HEK293 (cell line): ENCODE results near the gene NUP43.

Experiments
- BCL11B ChIP-seq: fragments of 450-650 bp; formaldehyde crosslinking; IDR thresholded peaks from 2 replicates; pipeline ENCODE4 v1.5.1; 2016; ENCODE audit warnings: low read depth, missing biosample characterization, missing genetic modification characterization
- GLIS1 ChIP-seq: fragments of 450-650 bp; formaldehyde crosslinking; IDR thresholded peaks from 2 replicates; pipeline ENCODE4 v1.5.1; 2016; ENCODE audit warnings: missing biosample characterization, missing genetic modification characterization
- HOXA7 ChIP-seq: sonication (generic); formaldehyde crosslinking; IDR thresholded peaks from 2 replicates; pipeline ENCODE4 v1.8.1; 2022; ENCODE audit warnings: missing genetic modification reagents, borderline replicate concordance
- HOXC10 ChIP-seq: sonication (generic); formaldehyde crosslinking; IDR thresholded peaks from 2 replicates; pipeline ENCODE4 v1.8.1; 2023; ENCODE audit warnings: mild to moderate bottlenecking, missing genetic modification reagents
- KLF10 ChIP-seq: fragments of 450-650 bp; IDR thresholded peaks from 2 replicates; pipeline ENCODE4 v1.5.1; 2018; ENCODE audit warnings: missing biosample characterization, mild to moderate bottlenecking, missing genetic modification characterization
- OSR2 ChIP-seq: fragments of 450-650 bp; formaldehyde crosslinking; IDR thresholded peaks from 2 replicates; pipeline ENCODE4 v1.5.1; 2016; ENCODE audit warnings: missing biosample characterization, missing genetic modification characterization
- SP3 ChIP-seq: fragments of 450-650 bp; formaldehyde crosslinking; IDR thresholded peaks from 2 replicates; pipeline ENCODE4 v1.5.1; 2016; ENCODE audit warnings: missing biosample characterization, missing genetic modification characterization
- TRIM28 ChIP-seq: IDR thresholded peaks from 2 replicates; pipeline ENCODE4 v1.6.1; 2011; ENCODE audit warnings: low read length, control low read depth, borderline replicate concordance
- YY1 ChIP-seq: fragments of 450-650 bp; formaldehyde crosslinking; IDR thresholded peaks from 2 replicates; pipeline ENCODE4 v1.5.1; 2018; ENCODE audit warnings: missing biosample characterization, missing genetic modification characterization
- ZBTB1 ChIP-seq: fragments of 450-650 bp; formaldehyde crosslinking; IDR thresholded peaks from 2 replicates; pipeline ENCODE4 v1.5.1; 2016; ENCODE audit warnings: missing biosample characterization, missing genetic modification characterization
- ZNF155 ChIP-seq: fragments of 450-650 bp; formaldehyde crosslinking; IDR thresholded peaks from 2 replicates; pipeline ENCODE4 v1.5.1; 2016; ENCODE audit warnings: missing biosample characterization, missing genetic modification characterization
- ZNF16 ChIP-seq: fragments of 450-650 bp; formaldehyde crosslinking; IDR thresholded peaks from 2 replicates; pipeline ENCODE4 v1.5.1; 2016; ENCODE audit warnings: low read depth, missing biosample characterization, missing genetic modification characterization
- ZNF175 ChIP-seq: fragments of 450-650 bp; formaldehyde crosslinking; IDR thresholded peaks from 2 replicates; pipeline ENCODE4 v1.5.1; 2016; ENCODE audit warnings: missing biosample characterization, missing genetic modification characterization
- ZNF266 ChIP-seq: fragments of 450-650 bp; formaldehyde crosslinking; IDR thresholded peaks from 2 replicates; pipeline ENCODE4 v1.5.1; 2016; ENCODE audit warnings: missing biosample characterization, missing genetic modification characterization, low read depth
- ZNF416 ChIP-seq: fragments of 450-650 bp; formaldehyde crosslinking; IDR thresholded peaks from 2 replicates; pipeline ENCODE4 v1.5.1; 2016; ENCODE audit warnings: missing biosample characterization, missing genetic modification characterization
- ZNF423 ChIP-seq: fragments of 450-650 bp; formaldehyde crosslinking; IDR thresholded peaks from 2 replicates; pipeline ENCODE4 v1.5.1; 2016; ENCODE audit warnings: missing biosample characterization, missing genetic modification characterization
- ZNF555 ChIP-seq: fragments of 450-650 bp; formaldehyde crosslinking; conservative IDR thresholded peaks from 2 replicates; pipeline ENCODE4 v1.5.1; 2017; ENCODE audit warnings: missing biosample characterization, mild to moderate bottlenecking, missing genetic modification characterization, inconsistent platforms
- ZNF560 ChIP-seq: fragments of 450-650 bp; formaldehyde crosslinking; IDR thresholded peaks from 2 replicates; pipeline ENCODE4 v1.5.1; 2017; ENCODE audit warnings: missing biosample characterization, missing genetic modification characterization, borderline replicate concordance
- ZNF707 ChIP-seq: fragments of 450-650 bp; formaldehyde crosslinking; IDR thresholded peaks from 2 replicates; pipeline ENCODE4 v1.5.1; 2016; ENCODE audit warnings: missing biosample characterization, missing genetic modification characterization
- ZNF768 ChIP-seq: fragments of 450-650 bp; formaldehyde crosslinking; IDR thresholded peaks from 2 replicates; pipeline ENCODE4 v1.5.1; 2018; ENCODE audit warnings: missing biosample characterization, mild to moderate bottlenecking, missing genetic modification characterization
- ZNF776 ChIP-seq: fragments of 450-650 bp; formaldehyde crosslinking; IDR thresholded peaks from 2 replicates; pipeline ENCODE4 v1.5.0; 2017; ENCODE audit warnings: missing biosample characterization, missing genetic modification characterization, borderline replicate concordance
- ZNF843 ChIP-seq: fragments of 450-650 bp; formaldehyde crosslinking; IDR thresholded peaks from 2 replicates; pipeline ENCODE4 v1.5.1; 2016; ENCODE audit warnings: missing biosample characterization, missing genetic modification characterization
- ZSCAN23 ChIP-seq: fragments of 450-650 bp; formaldehyde crosslinking; IDR thresholded peaks from 2 replicates; pipeline ENCODE4 v1.5.1; 2016; ENCODE audit warnings: missing biosample characterization, missing genetic modification characterization
- ZSCAN30 ChIP-seq: fragments of 450-650 bp; IDR thresholded peaks from 2 replicates; pipeline ENCODE4 v1.5.1; 2018; ENCODE audit warnings: missing biosample characterization, mild to moderate bottlenecking, missing genetic modification characterization, moderate library complexity
- TF ChIP-seq, protein P1 (sequence below): fragments of 450-650 bp; formaldehyde crosslinking; IDR thresholded peaks from 2 replicates; pipeline ENCODE4 v1.5.1; 2016; ENCODE audit warnings: missing biosample characterization, missing genetic modification characterization
- TF ChIP-seq, protein P2 (sequence below): fragments of 450-650 bp; IDR thresholded peaks from 2 replicates; pipeline ENCODE4 v1.5.1; 2018; ENCODE audit warnings: missing biosample characterization, missing genetic modification characterization
- TF ChIP-seq, protein P3 (sequence below): fragments of 450-650 bp; formaldehyde crosslinking; IDR thresholded peaks from 2 replicates; pipeline ENCODE4 v1.5.1; 2016; ENCODE audit warnings: missing biosample characterization, missing genetic modification characterization
- TF ChIP-seq, protein P4 (sequence below): fragments of 450-650 bp; formaldehyde crosslinking; IDR thresholded peaks from 2 replicates; pipeline ENCODE4 v1.5.1; 2016; ENCODE audit warnings: missing biosample characterization, missing genetic modification characterization
- TF ChIP-seq, protein P5 (sequence below): fragments of 450-650 bp; IDR thresholded peaks from 2 replicates; pipeline ENCODE4 v1.5.1; 2018; ENCODE audit warnings: missing biosample characterization, mild to moderate bottlenecking, missing genetic modification characterization
- TF ChIP-seq, protein P6 (sequence below): fragments of 450-650 bp; formaldehyde crosslinking; IDR thresholded peaks from 2 replicates; pipeline ENCODE4 v1.5.1; 2016; ENCODE audit warnings: missing biosample characterization, missing genetic modification characterization

The NUP43 gene

DNA sequence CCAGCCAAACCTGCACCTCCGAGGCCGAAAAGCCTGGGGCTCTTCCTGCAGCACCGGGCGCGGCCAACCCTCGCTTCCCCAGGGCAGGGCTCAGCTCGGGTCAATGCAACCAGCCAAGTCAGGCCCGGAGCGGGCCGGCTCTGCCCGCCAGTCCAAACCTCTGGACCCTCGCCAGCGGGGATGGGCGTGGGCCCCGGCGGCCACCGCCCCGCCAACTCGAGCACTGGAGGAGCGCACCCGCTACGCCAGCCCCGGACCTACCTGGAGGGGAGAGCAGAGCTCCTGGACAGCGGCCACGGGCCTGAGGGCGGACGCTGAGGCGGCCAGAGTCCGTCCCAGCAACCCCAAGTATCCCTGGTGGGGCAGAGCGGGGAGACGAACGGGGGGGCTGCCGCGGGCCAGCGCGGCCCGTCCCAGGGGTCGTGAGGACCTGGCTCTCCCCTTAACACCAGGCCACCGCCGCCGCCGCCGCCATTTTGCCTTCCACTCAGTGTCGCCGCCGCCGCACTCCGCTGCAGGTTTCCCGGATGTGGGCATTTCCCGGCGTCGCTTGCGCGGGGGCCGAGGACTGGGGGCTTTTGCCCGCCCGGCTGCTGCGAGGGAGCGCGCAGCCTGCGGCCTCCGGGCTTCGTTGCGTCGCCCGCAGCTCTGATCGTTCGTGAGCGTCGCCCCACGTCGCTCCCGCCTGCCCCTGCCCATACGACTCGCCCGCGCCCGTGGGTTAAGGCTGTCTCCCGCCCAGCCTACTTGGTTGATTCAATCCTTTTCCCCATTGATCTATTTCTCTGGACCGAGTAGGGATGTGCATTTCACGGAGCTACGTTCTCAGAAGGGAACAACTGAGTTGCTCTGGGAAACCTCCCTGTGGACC lies 28.5 kb downstream of the NUP43 start, which contains the start of gene LATS1 (continued):
- TF ChIP-seq ZSCAN23 (tag by site-specific recombination): no peak; the same call in 1 of the 2 replicates
- 0 out of 2 replicates have a peak, but pooled peaks have one; percentile 34 for TF ChIP-seq ZNF560
- TF ChIP-seq ZNF155 (tag by site-specific recombination): no peak
- TF ChIP-seq ZNF555 (tag by site-specific recombination): no peak
- no peak for TF ChIP-seq ZNF16 (tag by site-specific recombination)
- peak; percentile 85; the same call in 1 of the 2 replicates for TF ChIP-seq TRIM28
- peak; percentile 88 for TF ChIP-seq ZSCAN30 (tag by site-specific recombination)
- TF ChIP-seq ZNF843 (tag by site-specific recombination): peak; percentile 55
- 0 out of 2 replicates have a peak, but pooled peaks have one; percentile 8 for TF ChIP-seq GLIS1 (tag by site-specific recombination)
- TF ChIP-seq, protein P1, sequence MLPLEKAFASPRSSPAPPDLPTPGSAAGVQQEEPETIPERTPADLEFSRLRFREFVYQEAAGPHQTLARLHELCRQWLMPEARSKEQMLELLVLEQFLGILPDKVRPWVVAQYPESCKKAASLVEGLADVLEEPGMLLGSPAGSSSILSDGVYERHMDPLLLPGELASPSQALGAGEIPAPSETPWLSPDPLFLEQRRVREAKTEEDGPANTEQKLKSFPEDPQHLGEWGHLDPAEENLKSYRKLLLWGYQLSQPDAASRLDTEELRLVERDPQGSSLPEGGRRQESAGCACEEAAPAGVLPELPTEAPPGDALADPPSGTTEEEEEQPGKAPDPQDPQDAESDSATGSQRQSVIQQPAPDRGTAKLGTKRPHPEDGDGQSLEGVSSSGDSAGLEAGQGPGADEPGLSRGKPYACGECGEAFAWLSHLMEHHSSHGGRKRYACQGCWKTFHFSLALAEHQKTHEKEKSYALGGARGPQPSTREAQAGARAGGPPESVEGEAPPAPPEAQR (tag by site-specific recombination): no peak
- no peak for TF ChIP-seq ZNF776 (tag by site-specific recombination)
- peak; percentile 70; the same call in 1 of the 2 replicates for TF ChIP-seq HOXA7
- TF ChIP-seq, protein P2, sequence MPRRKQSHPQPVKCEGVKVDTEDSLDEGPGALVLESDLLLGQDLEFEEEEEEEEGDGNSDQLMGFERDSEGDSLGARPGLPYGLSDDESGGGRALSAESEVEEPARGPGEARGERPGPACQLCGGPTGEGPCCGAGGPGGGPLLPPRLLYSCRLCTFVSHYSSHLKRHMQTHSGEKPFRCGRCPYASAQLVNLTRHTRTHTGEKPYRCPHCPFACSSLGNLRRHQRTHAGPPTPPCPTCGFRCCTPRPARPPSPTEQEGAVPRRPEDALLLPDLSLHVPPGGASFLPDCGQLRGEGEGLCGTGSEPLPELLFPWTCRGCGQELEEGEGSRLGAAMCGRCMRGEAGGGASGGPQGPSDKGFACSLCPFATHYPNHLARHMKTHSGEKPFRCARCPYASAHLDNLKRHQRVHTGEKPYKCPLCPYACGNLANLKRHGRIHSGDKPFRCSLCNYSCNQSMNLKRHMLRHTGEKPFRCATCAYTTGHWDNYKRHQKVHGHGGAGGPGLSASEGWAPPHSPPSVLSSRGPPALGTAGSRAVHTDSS (tag by site-specific recombination): no peak
- TF ChIP-seq, protein P3, sequence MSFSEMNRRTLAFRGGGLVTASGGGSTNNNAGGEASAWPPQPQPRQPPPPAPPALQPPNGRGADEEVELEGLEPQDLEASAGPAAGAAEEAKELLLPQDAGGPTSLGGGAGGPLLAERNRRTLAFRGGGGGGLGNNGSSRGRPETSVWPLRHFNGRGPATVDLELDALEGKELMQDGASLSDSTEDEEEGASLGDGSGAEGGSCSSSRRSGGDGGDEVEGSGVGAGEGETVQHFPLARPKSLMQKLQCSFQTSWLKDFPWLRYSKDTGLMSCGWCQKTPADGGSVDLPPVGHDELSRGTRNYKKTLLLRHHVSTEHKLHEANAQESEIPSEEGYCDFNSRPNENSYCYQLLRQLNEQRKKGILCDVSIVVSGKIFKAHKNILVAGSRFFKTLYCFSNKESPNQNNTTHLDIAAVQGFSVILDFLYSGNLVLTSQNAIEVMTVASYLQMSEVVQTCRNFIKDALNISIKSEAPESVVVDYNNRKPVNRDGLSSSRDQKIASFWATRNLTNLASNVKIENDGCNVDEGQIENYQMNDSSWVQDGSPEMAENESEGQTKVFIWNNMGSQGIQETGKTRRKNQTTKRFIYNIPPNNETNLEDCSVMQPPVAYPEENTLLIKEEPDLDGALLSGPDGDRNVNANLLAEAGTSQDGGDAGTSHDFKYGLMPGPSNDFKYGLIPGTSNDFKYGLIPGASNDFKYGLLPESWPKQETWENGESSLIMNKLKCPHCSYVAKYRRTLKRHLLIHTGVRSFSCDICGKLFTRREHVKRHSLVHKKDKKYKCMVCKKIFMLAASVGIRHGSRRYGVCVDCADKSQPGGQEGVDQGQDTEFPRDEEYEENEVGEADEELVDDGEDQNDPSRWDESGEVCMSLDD: peak; percentile 71
- TF ChIP-seq, protein P4, sequence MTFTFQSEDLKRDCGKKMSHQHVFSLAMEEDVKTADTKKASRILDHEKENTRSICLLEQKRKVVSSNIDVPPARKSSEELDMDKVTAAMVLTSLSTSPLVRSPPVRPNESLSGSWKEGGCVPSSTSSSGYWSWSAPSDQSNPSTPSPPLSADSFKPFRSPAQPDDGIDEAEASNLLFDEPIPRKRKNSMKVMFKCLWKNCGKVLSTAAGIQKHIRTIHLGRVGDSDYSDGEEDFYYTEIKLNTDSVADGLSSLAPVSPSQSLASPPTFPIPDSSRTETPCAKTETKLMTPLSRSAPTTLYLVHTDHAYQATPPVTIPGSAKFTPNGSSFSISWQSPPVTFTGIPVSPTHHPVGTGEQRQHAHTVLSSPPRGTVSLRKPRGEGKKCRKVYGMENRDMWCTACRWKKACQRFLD: no peak
- TF ChIP-seq, protein P5, sequence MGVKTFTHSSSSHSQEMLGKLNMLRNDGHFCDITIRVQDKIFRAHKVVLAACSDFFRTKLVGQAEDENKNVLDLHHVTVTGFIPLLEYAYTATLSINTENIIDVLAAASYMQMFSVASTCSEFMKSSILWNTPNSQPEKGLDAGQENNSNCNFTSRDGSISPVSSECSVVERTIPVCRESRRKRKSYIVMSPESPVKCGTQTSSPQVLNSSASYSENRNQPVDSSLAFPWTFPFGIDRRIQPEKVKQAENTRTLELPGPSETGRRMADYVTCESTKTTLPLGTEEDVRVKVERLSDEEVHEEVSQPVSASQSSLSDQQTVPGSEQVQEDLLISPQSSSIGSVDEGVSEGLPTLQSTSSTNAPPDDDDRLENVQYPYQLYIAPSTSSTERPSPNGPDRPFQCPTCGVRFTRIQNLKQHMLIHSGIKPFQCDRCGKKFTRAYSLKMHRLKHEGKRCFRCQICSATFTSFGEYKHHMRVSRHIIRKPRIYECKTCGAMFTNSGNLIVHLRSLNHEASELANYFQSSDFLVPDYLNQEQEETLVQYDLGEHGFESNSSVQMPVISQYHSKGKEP (tag by site-specific recombination): peak; percentile 36; the same call in 1 of the 2 replicates
- TF ChIP-seq BCL11B (tag by site-specific recombination): no peak; the same call in 1 of the 2 replicates
- TF ChIP-seq SP3 (tag by site-specific recombination): peak; percentile 72
- TF ChIP-seq ZNF423 (tag by site-specific recombination): 0 out of 2 replicates have a peak, but pooled peaks have one; percentile 10
- 0 out of 2 replicates have a peak, but pooled peaks have one; percentile 2 for TF ChIP-seq ZNF768 (tag by site-specific recombination)
- TF ChIP-seq ZNF707 (tag by site-specific recombination): no peak
- no peak for TF ChIP-seq ZNF175
- TF ChIP-seq YY1 (tag by site-specific recombination): peak; percentile 96
- TF ChIP-seq ZBTB1 (tag by site-specific recombination): no peak
- no peak; the same call in 1 of the 2 replicates for TF ChIP-seq KLF10 (tag by site-specific recombination)
- TF ChIP-seq, protein P6, sequence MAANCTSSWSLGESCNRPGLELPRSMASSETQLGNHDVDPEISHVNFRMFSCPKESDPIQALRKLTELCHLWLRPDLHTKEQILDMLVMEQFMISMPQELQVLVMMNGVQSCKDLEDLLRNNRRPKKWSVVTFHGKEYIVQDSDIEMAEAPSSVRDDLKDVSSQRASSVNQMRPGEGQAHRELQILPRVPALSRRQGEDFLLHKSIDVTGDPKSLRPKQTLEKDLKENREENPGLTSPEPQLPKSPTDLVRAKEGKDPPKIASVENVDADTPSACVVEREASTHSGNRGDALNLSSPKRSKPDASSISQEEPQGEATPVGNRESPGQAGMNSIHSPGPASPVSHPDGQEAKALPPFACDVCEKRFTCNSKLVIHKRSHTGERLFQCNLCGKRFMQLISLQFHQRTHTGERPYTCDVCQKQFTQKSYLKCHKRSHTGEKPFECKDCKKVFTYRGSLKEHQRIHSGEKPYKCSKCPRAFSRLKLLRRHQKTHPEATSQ (tag by site-specific recombination): 0 out of 2 replicates have a peak, but pooled peaks have one; percentile 39
- no peak for TF ChIP-seq OSR2 (tag by site-specific recombination)
- TF ChIP-seq HOXC10: no peak
- TF ChIP-seq ZNF266: no peak
- no peak for TF ChIP-seq ZNF416 (tag by site-specific recombination)
